SK-MEL-5 (cell line): ENCODE measurements around the gene LRRC31. TPM values are rescaled to one million over a fixed set of nuclear protein-coding genes. Genes with fewer than 3 reads are reported as not detected.

Experiments
- total RNA-seq: library from RNA; depleted of rRNA; stranded (reverse); fragments of >200 nt; shearing (Covaris generic); gene quantifications from 2 replicates; pipeline ENCODE4 v1.2.3, GENCODE V29; 2014; rRNA removed

The LRRC31 gene
- total RNA-seq, 1 experiment from 2014 or later: not detected

Other genes starting within 250 kb of the LRRC31 start
- 0.13 and 0.51 TPM in 2 replicates for gene MECOM, start 206.2 kb downstream of the LRRC31 start, total RNA-seq
- gene TERC, start 104.9 kb downstream of the LRRC31 start, total RNA-seq: 2.5 and 10.4 TPM in 2 replicates
- 0.24 TPM in 1 of 2 replicates, not detected in the other for gene ACTRT3, start 100.4 kb downstream of the LRRC31 start, total RNA-seq
- 15.2 and 15.9 TPM in 2 replicates for gene MYNN, start 96.5 kb downstream of the LRRC31 start, total RNA-seq
- gene LRRIQ4, start 57.1 kb downstream of the LRRC31 start, total RNA-seq: not detected in 2 replicates
- gene LRRC34, start 57.0 kb downstream of the LRRC31 start, total RNA-seq: 4.9 and 6.5 TPM in 2 replicates
- gene SAMD7, start 41.6 kb upstream of the LRRC31 start, total RNA-seq: not detected in 2 replicates
- 34.6 and 35.4 TPM in 2 replicates for gene SEC62, start 96.9 kb upstream of the LRRC31 start, total RNA-seq
- gene GPR160, start 168.1 kb upstream of the LRRC31 start, total RNA-seq: 3.2 and 3.7 TPM in 2 replicates